GM12878 (cell line): ENCODE results near the gene PRPSAP1. TPM values are rescaled to one million over a fixed set of nuclear protein-coding genes. Genes with fewer than 3 reads are reported as not detected.

Source experiments
- ASH2L ChIP-seq: fragments of 300-600, 200-600 bp; sonication (generic); IDR thresholded peaks from 2 replicates; pipeline ENCODE4 v1.6.1; 2017; ENCODE audit warnings: low read depth, mild to moderate bottlenecking, borderline replicate concordance
- BACH1 ChIP-seq: fragments of 450-650 bp; IDR thresholded peaks from 2 replicates; pipeline ENCODE4 v1.6.1; 2017; ENCODE audit warnings: mild to moderate bottlenecking, borderline replicate concordance
- FOXM1 ChIP-seq: IDR thresholded peaks from 2 replicates; pipeline ENCODE4 v1.6.1; 2012; ENCODE audit warnings: low read depth, mild to moderate bottlenecking, inconsistent platforms, low read length, moderate library complexity
- HDGF ChIP-seq: fragments of 450-650 bp; IDR thresholded peaks from 2 replicates; pipeline ENCODE4 v1.6.1; 2016; ENCODE audit warnings: antibody characterized with exemption
- IKZF2 ChIP-seq, 2 experiments: fragments of 450-650 bp; IDR thresholded peaks; 2 replicates each; pipeline ENCODE4 v1.6.1; 2017; ENCODE audit warnings: mild to moderate bottlenecking in 2 of 2, moderate library complexity in 2 of 2
- IRF4 ChIP-seq: IDR thresholded peaks from 2 replicates; pipeline ENCODE4 v1.6.1; 2011; ENCODE audit warnings: low read depth, low read length
- IRF5 ChIP-seq: fragments of 450-650 bp; IDR thresholded peaks from 2 replicates; pipeline ENCODE4 v1.6.1; 2017; ENCODE audit warnings: borderline replicate concordance
- JUNB ChIP-seq: IDR thresholded peaks from 2 replicates; pipeline ENCODE4 v1.6.1; 2016; ENCODE audit warnings: antibody characterized with exemption, mild to moderate bottlenecking
- MTA2 ChIP-seq: fragments of 450-650 bp; IDR thresholded peaks from 2 replicates; pipeline ENCODE4 v1.6.1; 2016; ENCODE audit warnings: low read depth, mild to moderate bottlenecking, moderate library complexity
- MXI1 ChIP-seq: fragments of 150-350 bp; IDR thresholded peaks from 2 replicates; pipeline ENCODE4 v1.6.1; 2011; ENCODE audit warnings: low read depth, mild to moderate bottlenecking, inconsistent platforms, low read length, improper control_type of control experiment
- NFYA ChIP-seq: IDR thresholded peaks from 2 replicates; pipeline ENCODE4 v1.6.1; 2011; ENCODE audit warnings: low read depth, mild to moderate bottlenecking, low read length, improper control_type of control experiment, borderline replicate concordance
- NFYB ChIP-seq: IDR thresholded peaks from 2 replicates; pipeline ENCODE4 v1.6.1; 2011; ENCODE audit warnings: low read depth, mild to moderate bottlenecking, low read length, improper control_type of control experiment, moderate library complexity; ENCODE audit not compliant: insufficient read depth
- NR2C1 ChIP-seq: fragments of 450-650 bp; IDR thresholded peaks from 2 replicates; pipeline ENCODE4 v1.6.1; 2017; ENCODE audit warnings: antibody characterized with exemption, mild to moderate bottlenecking, moderate library complexity
- NRF1 ChIP-seq: conservative IDR thresholded peaks from 2 replicates; pipeline ENCODE4 v1.6.1; 2011; ENCODE audit warnings: mild to moderate bottlenecking, low read depth, low read length, improper control_type of control experiment
- POLR2A ChIP-seq: IDR thresholded peaks from 2 replicates; pipeline ENCODE4 v1.6.1; 2011; ENCODE audit warnings: low read depth, mild to moderate bottlenecking, low read length
- PRDM15 ChIP-seq: fragments of 450-650 bp; formaldehyde crosslinking; IDR thresholded peaks from 2 replicates; pipeline ENCODE4 v1.4.0; 2020; ENCODE audit warnings: mild to moderate bottlenecking, moderate library complexity
- RCOR1 ChIP-seq: conservative IDR thresholded peaks from 2 replicates; pipeline ENCODE4 v1.6.1; 2012; ENCODE audit warnings: low read depth, low read length, improper control_type of control experiment
- RELA ChIP-seq: fragments of 450-650 bp; IDR thresholded peaks from 2 replicates; pipeline ENCODE4 v1.8.0; 2014; ENCODE audit warnings: borderline replicate concordance; ENCODE audit not compliant: partially characterized antibody
- SIN3A ChIP-seq: IDR thresholded peaks from 2 replicates; pipeline ENCODE4 v1.6.1; 2012; ENCODE audit warnings: low read depth, low read length, improper control_type of control experiment
- SIX5 ChIP-seq: IDR thresholded peaks from 2 replicates; pipeline ENCODE4 v1.6.1; 2011; ENCODE audit warnings: mild to moderate bottlenecking, low read depth, low read length, moderate library complexity; ENCODE audit not compliant: severe bottlenecking
- SREBF2 ChIP-seq: IDR thresholded peaks from 2 replicates; pipeline ENCODE4 v1.6.1; 2012; ENCODE audit warnings: mild to moderate bottlenecking, low read length
- TARDBP ChIP-seq: IDR thresholded peaks from 2 replicates; pipeline ENCODE4 v1.6.1; 2016; ENCODE audit warnings: borderline replicate concordance
- ZNF592 ChIP-seq: fragments of 450-650 bp; IDR thresholded peaks from 2 replicates; pipeline ENCODE4 v1.6.1; 2017; ENCODE audit warnings: mild to moderate bottlenecking, moderate library complexity
- polyA plus RNA-seq, 11 experiments: library from polyadenylated mRNA; depleted of rRNA in 4 of 11; unstranded in 6 of 11; stranded (reverse) in 5 of 11; fragments of >200 nt; fragmentation: Nextera tagmentation in 4 of 11; fragmentation: Illumina TruSeq in 1 of 11; extraction: Ambion mirVana in 4 of 11; extraction: Trizol in 1 of 11; gene quantifications; 1 replicate in 1 of 11; 2 replicates in 10 of 11; pipeline versions ENCODE4 v1.2.1 to v1.2.3, GENCODE V29; 2011 to 2016; ENCODE audit warnings: inconsistent platforms in 2 of 11, missing spikeins in 2 of 11, low read depth in 1 of 11
- total RNA-seq, 4 experiments: library from RNA; depleted of rRNA in 3 of 4; stranded (reverse); fragments of >200 nt in 3 of 4; fragmentation: Illumina TruSeq in 1 of 4; extraction: Trizol in 1 of 4; gene quantifications; 2 replicates each; pipeline versions ENCODE4 v1.2.1 to v1.2.3, GENCODE V29; 2013 to 2021

Gene PRPSAP1
- total and polyA plus RNA-seq, 10 of the 15 experiments (the other 5 are each of a cell fraction or from before 2014, with no cell fraction given) = 15.8 to 84.2 (median 44.2) TPM

GRCh38 chr17:76261421-76262215, 92.1 kb downstream of the PRPSAP1 start (continued):
- TF ChIP-seq JUNB (no peak), NR2C1 (no peak), POLR2A (peak; percentile 12; the same call in 1 of the 2 replicates), ZNF592 (no peak), FOXM1 (no peak), SIX5 (no peak), IRF5 (no peak), SREBF2 (no peak), IKZF2 (IDR thresholded peaks at IDR 0.05) (peak in 1 of 2 experiments; percentile 17; a peak in 1 of 4 replicates), ASH2L (no peak), RCOR1 (no peak), TARDBP (no peak), NFYA (no peak), PRDM15 (CRISPR knock-in tag) (no peak), BACH1 (no peak), SIN3A (no peak), HDGF (no peak), RELA (no peak), NFYB (no peak), NRF1 (no peak), IRF4 (no peak), MTA2 (no peak), MXI1 (no peak)
